IMR-90 (cell line): Measurements from ENCODE around the gene FXYD5. TPM values are rescaled to one million over a fixed set of nuclear protein-coding genes. Genes with fewer than 3 reads are reported as not detected.

Source experiments
- ATAC-seq: fragments of 200-7000 bp; cut with Tn5 transposase; 2 replicates; pipeline ENCODE4 v1.9.1; 2020; ENCODE audit warnings: low read depth, mild to moderate bottlenecking, moderate library complexity
- BruUV-seq: library from RNA; stranded (reverse); fragments of 400-500 nt; replicated peaks from 2 replicates; lab custom pipeline; 2021; lab: Mats Ljungman, UMichigan
- CTCF ChIA-PET: fragments of 300-600 bp; formaldehyde crosslinking; extraction: SDS; loops from one replicate; lab custom pipeline; 2021; ENCODE audit warnings: antibody characterized with exemption; lab: Yijun Ruan, JAX
- POLR2A ChIA-PET: fragments of 300-600 bp; sonication (Branson Sonifier 250); formaldehyde crosslinking; loops from one replicate; lab custom pipeline; 2022; ENCODE audit warnings: antibody characterized with exemption; ENCODE audit not compliant: unreplicated experiment; lab: Charles Lee
- DNase-seq: peaks from one replicate; pipeline ENCODE4 v3.0.0; 2013
- H2AFZ ChIP-seq: replicated peaks from 2 replicates; pipeline ENCODE3; 2013; ENCODE audit warnings: low read length, mild to moderate bottlenecking; ENCODE audit not compliant: poor library complexity
- H2AK5ac ChIP-seq: 2 replicates; pipeline ENCODE4 v1.6.1; 2013; ENCODE audit warnings: low read depth, low read length, inconsistent platforms
- H2AK9ac ChIP-seq: replicated peaks from 2 replicates; pipeline ENCODE3; 2013; ENCODE audit warnings: mild to moderate bottlenecking, low read depth, low read length, moderate library complexity; ENCODE audit not compliant: poor library complexity
- H2BK120ac ChIP-seq: 2 replicates; pipeline ENCODE4 v1.6.1; 2013; ENCODE audit warnings: low read depth, low read length, inconsistent platforms
- H2BK15ac ChIP-seq: 3 replicates; pipeline ENCODE4 v1.6.1; 2013; ENCODE audit warnings: low read depth, low read length, inconsistent platforms
- H2BK20ac ChIP-seq: 2 replicates; pipeline ENCODE4 v1.6.1; 2013; ENCODE audit warnings: low read depth, mild to moderate bottlenecking, inconsistent platforms, low read length, moderate library complexity
- H2BK5ac ChIP-seq: 2 replicates; pipeline ENCODE4 v1.6.1; 2013; ENCODE audit warnings: mild to moderate bottlenecking, low read depth, low read length, inconsistent platforms; ENCODE audit not compliant: poor library complexity, severe bottlenecking
- H3K14ac ChIP-seq: replicated peaks from 2 replicates; pipeline ENCODE4 v1.6.1; 2013; ENCODE audit warnings: low read depth, low read length, inconsistent platforms
- H3K18ac ChIP-seq: 2 replicates; pipeline ENCODE4 v1.6.1; 2013; ENCODE audit warnings: low read depth, low read length, control low read depth
- H3K23ac ChIP-seq: 2 replicates; pipeline ENCODE4 v1.6.1; 2013; ENCODE audit warnings: low read depth, low read length, inconsistent platforms
- H3K27ac ChIP-seq: 2 replicates; pipeline ENCODE4 v1.5.1; 2013; ENCODE audit warnings: mild to moderate bottlenecking, control low read depth, low read length; ENCODE audit not compliant: insufficient read depth
- H3K27me3 ChIP-seq: 2 replicates; pipeline ENCODE4 v1.6.1; 2013; ENCODE audit warnings: low read length; ENCODE audit not compliant: control insufficient read depth, insufficient read depth
- H3K36me3 ChIP-seq: 2 replicates; pipeline ENCODE4 v1.6.1; 2013; ENCODE audit warnings: low read length, mixed read lengths; ENCODE audit not compliant: control insufficient read depth, insufficient read depth
- H3K4ac ChIP-seq: 2 replicates; pipeline ENCODE4 v1.6.1; 2013; ENCODE audit warnings: low read depth, low read length, inconsistent platforms
- H3K4me1 ChIP-seq: 2 replicates; pipeline ENCODE4 v1.6.1; 2013; ENCODE audit warnings: low read length, mixed read lengths; ENCODE audit not compliant: control insufficient read depth, insufficient read depth
- H3K4me2 ChIP-seq: 2 replicates; pipeline ENCODE4 v1.6.1; 2013; ENCODE audit warnings: low read depth, mild to moderate bottlenecking, control low read depth, low read length, moderate library complexity
- H3K4me3 ChIP-seq: 2 replicates; pipeline ENCODE4 v1.5.1; 2013; ENCODE audit warnings: low read depth, mild to moderate bottlenecking, control low read depth, low read length, moderate library complexity; ENCODE audit not compliant: insufficient read depth
- H3K56ac ChIP-seq: 2 replicates; pipeline ENCODE4 v1.6.1; 2013; ENCODE audit warnings: low read length, inconsistent platforms; ENCODE audit not compliant: insufficient read depth; ENCODE audit errors: extremely low read depth
- H3K79me1 ChIP-seq, 2 experiments: 2 replicates each; pipeline ENCODE4 v1.6.1; 2013; ENCODE audit warnings: low read length in 2 of 2, inconsistent platforms in 1 of 2, low read depth in 1 of 2
- H3K9ac ChIP-seq: 2 replicates; pipeline ENCODE4 v1.6.1; 2013; ENCODE audit warnings: low read depth, low read length, control low read depth
- H3K9me1 ChIP-seq: 2 replicates; pipeline ENCODE4 v1.6.1; 2013; ENCODE audit warnings: low read length, inconsistent platforms; ENCODE audit not compliant: insufficient read depth
- H3K9me3 ChIP-seq: 2 replicates; pipeline ENCODE4 v1.6.1; 2013; ENCODE audit warnings: low read length; ENCODE audit not compliant: control insufficient read depth, insufficient read depth
- H4K20me1 ChIP-seq: 2 replicates; pipeline ENCODE4 v1.6.1; 2013; ENCODE audit warnings: low read length, inconsistent platforms; ENCODE audit not compliant: insufficient read depth
- H4K5ac ChIP-seq: 2 replicates; pipeline ENCODE4 v1.6.1; 2013; ENCODE audit warnings: mild to moderate bottlenecking, low read depth, low read length, control low read depth
- H4K8ac ChIP-seq, 2 experiments: 2 replicates each; pipeline ENCODE4 v1.6.1; 2013; ENCODE audit warnings: low read depth in 2 of 2, low read length in 2 of 2, control low read depth in 1 of 2, inconsistent platforms in 1 of 2
- H4K91ac ChIP-seq: 2 replicates; pipeline ENCODE4 v1.6.1; 2013; ENCODE audit warnings: low read depth, low read length, inconsistent platforms; ENCODE audit not compliant: insufficient read depth
- CHD1 ChIP-seq: IDR thresholded peaks from 2 replicates; pipeline ENCODE4 v1.6.1; 2012; ENCODE audit warnings: low read depth, low read length, improper control_type of control experiment
- FOS ChIP-seq: fragments of 150-350 bp; IDR thresholded peaks from 2 replicates; pipeline ENCODE4 v1.6.1; 2016; ENCODE audit warnings: low read depth, low read length
- MAZ ChIP-seq: IDR thresholded peaks from 2 replicates; pipeline ENCODE4 v1.6.1; 2012; ENCODE audit warnings: low read depth, mild to moderate bottlenecking, low read length, improper control_type of control experiment, moderate library complexity, borderline replicate concordance
- MXI1 ChIP-seq: IDR thresholded peaks from 2 replicates; pipeline ENCODE4 v1.6.1; 2012; ENCODE audit warnings: low read depth, mild to moderate bottlenecking, low read length, moderate library complexity, borderline replicate concordance
- RCOR1 ChIP-seq: IDR thresholded peaks from 2 replicates; pipeline ENCODE4 v1.6.1; 2012; ENCODE audit warnings: mild to moderate bottlenecking, low read length, improper control_type of control experiment; ENCODE audit not compliant: insufficient replicate concordance
- RFX5 ChIP-seq: IDR thresholded peaks from 2 replicates; pipeline ENCODE4 v1.8.0; 2012; ENCODE audit warnings: low read depth, mild to moderate bottlenecking, low read length, moderate library complexity
- SMC3 ChIP-seq: fragments of 150-350 bp; IDR thresholded peaks from 2 replicates; pipeline ENCODE4 v1.6.1; 2016; ENCODE audit warnings: low read depth, mild to moderate bottlenecking, antibody characterized with exemption, low read length, moderate library complexity
- WGBS, 2 experiments: methylation state at CpG; one replicate each; pipeline versions ENCODE4 v1.1.5 to v1.1.7; 2013; ENCODE audit warnings: missing lambda C conversion rate in 2 of 2; ENCODE audit not compliant: insufficient read length in 1 of 2; ENCODE audit errors: extremely low coverage in 2 of 2; 5-methylcytosine and 5-hydroxymethylcytosine counted together
- dilution Hi-C: fragments of 300-500 bp; cut with HindIII; formaldehyde crosslinking; loops from one replicate; pipeline ENCODE4 v1.14.3; 2018; ENCODE audit warnings: low sequenced_read_pairs; ENCODE audit not compliant: unreplicated experiment
- in situ Hi-C: fragments of 300-500 bp; cut with MboI; formaldehyde crosslinking; loops from 3 replicates; pipeline ENCODE4 v1.14.3; 2019; ENCODE audit warnings: low sequenced_read_pairs, inconsistent platforms, mixed read lengths
- intact Hi-C: fragments of 100-400 bp; cut with micrococcal nuclease; formaldehyde crosslinking; loops from 2 replicates; pipeline ENCODE4 v1.10.0; 2022
- polyA plus RNA-seq, 3 experiments: library from polyadenylated mRNA; depleted of rRNA; stranded (reverse); fragments of >200 nt; gene quantifications; 2 replicates each; pipeline ENCODE4 v1.2.3, GENCODE V29; 2012; ENCODE audit warnings: low replicate concordance in 1 of 3
- total RNA-seq: library from RNA; depleted of rRNA; stranded (reverse); fragments of >200 nt; gene quantifications from 2 replicates; pipeline ENCODE4 v1.2.3, GENCODE V29; 2012

Gene FXYD5
- total and polyA plus RNA-seq, 2 of the 4 experiments (the other 2 are of a cell fraction): 53.6 to 245 TPM

GRCh38 chr19:35120898-35121297, 33.6 kb upstream of the FXYD5 start:
- Histone ChIP-seq H3K56ac (no peak overlapping the region), H3K27ac (no peak overlapping the region), H2BK5ac (no peak overlapping the region), H3K4me3 (no peak overlapping the region), H2AK9ac (no peak overlapping the region), H3K27me3 (peaks cover 13% of the 10 kb centered on the region), H3K18ac (no peak overlapping the region), H4K8ac (no peak overlapping the region), H3K4me2 (no peak overlapping the region), H3K9ac (no peak overlapping the region), H2BK20ac (no peak overlapping the region), H3K9me3 (no peaks in the 10 kb centered on the region), H3K79me1 (0 out of 4 replicates have a peak, but pooled peaks cover 0 to 7% of the 10 kb centered on the region in 2 experiments), H3K14ac (no peak overlapping the region), H2BK15ac (no peak overlapping the region), H3K36me3 (no peaks in the 10 kb centered on the region), H4K91ac (no peak overlapping the region), H2AK5ac (no peak overlapping the region), H2BK120ac (no peak overlapping the region), H4K20me1 (no peaks in the 10 kb centered on the region), H3K4me1 (peaks cover 2% of the 10 kb centered on the region; the same call in 1 of the 2 replicates), H3K4ac (no peak overlapping the region), H3K23ac (no peak overlapping the region), H4K5ac (no peak overlapping the region), H2AFZ (no peak overlapping the region), H3K9me1 (peaks cover 7% of the 10 kb centered on the region; the same call in 1 of the 2 replicates)
- no peak for ATAC-seq
- TF ChIP-seq SMC3: no peak
- TF ChIP-seq MXI1: no peak
- no peak for TF ChIP-seq RCOR1
- no peak for TF ChIP-seq MAZ
- TF ChIP-seq RFX5: no peak
- TF ChIP-seq FOS: no peak
- no peak for TF ChIP-seq CHD1
- intact Hi-C loops: no loop called here
- WGBS, 2 experiments: no CpG with 5 or more reads among the region's 7 CpGs
- ChIA-PET POLR2A (no interaction called here), CTCF (no interaction called here)
- DNase-seq: no peak
- in situ Hi-C loops: no loop called here
- dilution Hi-C loops: no loop called here
- no TSS peak for BruUV-seq
